Pancreas (tissue), 10 donors: Measurements from ENCODE around the gene CD248. TPM values are rescaled to one million over a fixed set of nuclear protein-coding genes. Genes with fewer than 3 reads are reported as not detected.
A peak's percentile ranks its signal among the peaks of the same experiment; 100 is the strongest.

Experiments used
- ATAC-seq, 4 donors: fragments of 200-7000 bp; cut with Tn5 transposase; one replicate each; pipeline versions ENCODE4 v1.8.0 to v1.9.1; 2020; ENCODE audit warnings: mild to moderate bottlenecking in 4 of 4, moderate library complexity in 4 of 4
- DNase-seq, 6 donors: peaks; one replicate each; pipeline ENCODE4 v3.0.0-alpha.2; 2020
- FAIRE-seq: peaks from 2 replicates; lab custom pipeline; 2012; peaks lifted over from hg19 to GRCh38; lab: Jason Lieb, UNC
- H3K27ac ChIP-seq, 4 donors: fragments of 200-600 bp; sonication (generic); 1 replicate in 3 of 4; 2 replicates in 1 of 4; pipeline versions ENCODE4 v1.5.0 to v1.8.0; 2020
- H3K27me3 ChIP-seq, 4 donors: fragments of 200-600 bp; one replicate each; pipeline ENCODE4 v1.8.0; 2021
- H3K36me3 ChIP-seq, 3 donors: fragments of 200-600 bp; sonication (generic) in 1 of 3; one replicate each; pipeline versions ENCODE4 v1.5.0 to v1.8.0; 2020 to 2021
- H3K4me1 ChIP-seq, 3 donors: fragments of 200-600 bp; one replicate each; pipeline ENCODE4 v1.8.0; 2021
- H3K4me3 ChIP-seq, 4 donors: fragments of 200-600 bp; sonication (generic) in 2 of 4; one replicate each; pipeline versions ENCODE4 v1.5.0 to v1.8.0; 2020 to 2021
- H3K9me3 ChIP-seq, 4 donors: fragments of 200-600 bp; one replicate each; pipeline ENCODE4 v1.8.0; 2021
- CTCF ChIP-seq, 4 donors: fragments of 200-600 bp; sonication (generic) in 3 of 4; IDR thresholded peaks; one replicate each; pipeline versions ENCODE4 v1.5.0 to v1.8.0; 2021; ENCODE audit warnings: antibody characterized with exemption in 4 of 4
- WGBS, 2 donors: extraction: QIAGEN DNeasy Blood & Tissue Kit; methylation state at CpG; one replicate each; pipeline ENCODE4 v1.1.7; 2013; 5-methylcytosine and 5-hydroxymethylcytosine counted together
- intact Hi-C, 3 donors: fragments of 100-400 bp; cut with DNase I; formaldehyde crosslinking; loops; one replicate each; pipeline versions ENCODE4 v1.11.1 to v1.14.2; 2022
- polyA plus RNA-seq, 2 donors: library from polyadenylated mRNA; stranded (reverse); fragments of 200-250 nt; gene quantifications; one replicate each; pipeline ENCODE4 v1.2.3, GENCODE V29; 2013
- total RNA-seq, 6 donors: library from RNA; stranded (reverse); fragmentation: NEBNext Ultra II Directional in 4 of 6; extraction: Animal tissue kit (Norgen Biotek cat#: 25700) in 4 of 6; gene quantifications; one replicate each; pipeline versions ENCODE4 v1.2.1 to v1.2.4, GENCODE V29; 2021 to 2023
- donor health status: healthy with polysubstance abuse.
- donor health status: DM: no; HTN: no; CAD: no; lungs with moderate emphysema.
- donor health status: DM: no; HTN: no; CAD: no.
- donor health status: control.
- donor health status: control.
- donor health status: Bipolar disorder and iron deficiency.
- donor health status: DM: yes; HTN: yes; CAD: no.
- donor health status: DM: no; HTN: no; CAD: no.
- donor health status: DM: no; HTN: no; CAD: no.
- donor health status: DM: yes; HTN: yes; CAD: no.

The CD248 gene
- total and polyA plus RNA-seq, 8 donors = 1.2 to 17.7 (median 3.8) TPM

GRCh38 chr11:66274219-66274618 lies 42.6 kb downstream of the CD248 start:
- 77 to 79% methylated on average over 1 of the region's 1 CpG for WGBS, 2 donors
- no peaks in the 10 kb centered on the region for H3K9me3 ChIP-seq
- TF ChIP-seq CTCF (IDR thresholded peaks at IDR 0.05) = no peak
- H3K27me3 ChIP-seq = no peaks in the 10 kb centered on the region
- FAIRE-seq (no peak), DNase-seq (no peak), ATAC-seq (no peak)
- H3K36me3 ChIP-seq = peaks cover 0 to 34% (median 29%) of the 10 kb centered on the region in 3 donors
- peaks cover 0 to 3% (median 0%) of the 10 kb centered on the region in 3 donors for H3K4me1 ChIP-seq
- no peak overlapping the region for H3K27ac ChIP-seq
- intact Hi-C loops = no loop called here
- no peak overlapping the region for H3K4me3 ChIP-seq

GRCh38 chr11:66272596-66272995 lies 44.2 kb downstream of the CD248 start:
- Histone ChIP-seq H3K4me1 (peaks cover 0 to 3% (median 0%) of the 10 kb centered on the region in 3 donors), H3K4me3 (no peak overlapping the region), H3K9me3 (no peaks in the 10 kb centered on the region), H3K27ac (no peak overlapping the region), H3K27me3 (no peaks in the 10 kb centered on the region), H3K36me3 (peaks cover 0 to 34% (median 29%) of the 10 kb centered on the region in 3 donors)
- 95 to 97% methylated on average over 2 of the region's 2 CpGs for WGBS, 2 donors
- FAIRE-seq (no peak), DNase-seq (no peak), ATAC-seq (no peak)
- intact Hi-C loops = no loop called here
- TF ChIP-seq CTCF (IDR thresholded peaks at IDR 0.05) = no peak

- 89 to 93% methylated on average over 7 of the region's 7 CpGs for WGBS, 2 donors
- DNase-seq = no peak
- no peak for ATAC-seq
- H3K9me3 ChIP-seq = no peaks in the 10 kb centered on the region
- intact Hi-C loops = no loop called here
- no peak overlapping the region for H3K4me3 ChIP-seq
- no peak overlapping the region for H3K27ac ChIP-seq
- FAIRE-seq = no peak
- H3K27me3 ChIP-seq = no peaks in the 10 kb centered on the region
- no peaks in the 10 kb centered on the region for H3K4me1 ChIP-seq
- peaks cover 0 to 34% (median 29%) of the 10 kb centered on the region in 3 donors for H3K36me3 ChIP-seq
- no peak for TF ChIP-seq CTCF (IDR thresholded peaks at IDR 0.05)
Measured at GRCh38 chr11:66271816-66272215, 45.0 kb downstream of the CD248 start.

- intact Hi-C loops = no loop called here
- TF ChIP-seq CTCF (IDR thresholded peaks at IDR 0.05) = no peak
- 3 to 5% methylated on average over 32 of the region's 32 CpGs for WGBS, 2 donors
- peaks cover 0 to 23% (median 19%) of the 10 kb centered on the region in 3 donors for H3K36me3 ChIP-seq
- H3K27ac ChIP-seq = peak overlapping the region; percentile 83 to 92 (median 88)
- H3K9me3 ChIP-seq = no peaks in the 10 kb centered on the region
- ATAC-seq = peak in 1 of 4 donors; percentile 2
- peak overlapping the region; percentile 59 to 96 (median 88) for H3K4me3 ChIP-seq
- H3K4me1 ChIP-seq = no peaks in the 10 kb centered on the region
- no peaks in the 10 kb centered on the region for H3K27me3 ChIP-seq
- no peak for FAIRE-seq
- peak in 3 of 6 donors; percentile 20 to 79 (median 58) for DNase-seq
Measured at GRCh38 chr11:66268952-66269905, 47.6 kb downstream of the CD248 start.
